Ascending aorta (tissue), 2 donors: ENCODE data around the gene MUC6. TPM values are rescaled to one million over a fixed set of nuclear protein-coding genes. Genes with fewer than 3 reads are reported as not detected.

Experiments used
- DNase-seq, 2 donors: peaks; one replicate each; pipeline ENCODE4 v3.0.0-alpha.2; 2019; ENCODE audit warnings: low spot score in 2 of 2
- H3K27ac ChIP-seq, 2 donors: fragments of 200-600 bp; sonication (generic); one replicate each; pipeline ENCODE4 v1.5.1; 2016 to 2017; ENCODE audit warnings: mild to moderate bottlenecking in 1 of 2
- H3K27me3 ChIP-seq: fragments of 200-600 bp; sonication (generic); one replicate; pipeline ENCODE4 v1.5.1; 2017
- H3K36me3 ChIP-seq, 2 donors: fragments of 200-600 bp; sonication (generic); one replicate each; pipeline ENCODE4 v1.5.1; 2016
- H3K4me1 ChIP-seq, 2 donors: fragments of 200-600 bp; sonication (generic); one replicate each; pipeline ENCODE4 v1.5.1; 2016 to 2017; ENCODE audit warnings: mild to moderate bottlenecking in 1 of 2
- H3K4me3 ChIP-seq, 2 donors: fragments of 200-600 bp; sonication (generic); one replicate each; pipeline ENCODE4 v1.5.1; 2016 to 2017; ENCODE audit warnings: mild to moderate bottlenecking in 1 of 2
- H3K9me3 ChIP-seq, 2 donors: fragments of 200-600 bp; sonication (generic); one replicate each; pipeline ENCODE4 v1.5.1; 2016
- intact Hi-C: fragments of 100-400 bp; cut with DNase I; formaldehyde crosslinking; loops from one replicate; pipeline ENCODE4 v1.15.1; 2023
- total RNA-seq: library from RNA; depleted of rRNA; stranded (reverse); fragments of >200 nt; gene quantifications from one replicate; pipeline ENCODE4 v1.1.0, GENCODE V29; 2016
- TF ChIP-seq, protein P1 (sequence below), 3 experiments: fragments of 200-600 bp in 2 of 3; fragments of 450-650 bp in 1 of 3; sonication (generic) in 2 of 3; IDR thresholded peaks; one replicate each; pipeline ENCODE4 v1.5.1; 2016 to 2019; ENCODE audit warnings: antibody characterized with exemption in 3 of 3, mild to moderate bottlenecking in 1 of 3, moderate library complexity in 1 of 3

The MUC6 gene
- total RNA-seq, 1 donor from 2014 or later, result not detected

DNA sequence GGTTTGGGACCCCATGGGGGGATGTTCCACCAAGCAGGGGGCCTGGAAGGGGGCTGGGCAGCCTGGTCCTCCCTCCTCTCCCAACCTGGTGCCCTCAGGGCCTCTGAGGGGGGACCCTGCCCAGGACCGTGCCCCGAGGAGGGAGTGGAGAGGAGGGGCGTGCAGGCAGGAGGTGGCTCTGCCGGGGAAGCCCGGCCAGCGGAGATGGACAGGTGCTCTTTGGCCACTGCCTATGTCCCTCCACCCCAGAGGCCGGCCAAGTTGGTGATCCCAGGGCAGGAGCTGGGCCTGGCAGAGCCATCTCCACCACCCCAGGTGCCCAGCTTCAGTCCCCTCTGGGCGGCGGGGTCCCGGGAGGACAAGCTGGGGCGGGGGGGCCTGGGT, 40.5 kb upstream of the MUC6 start:
- intact Hi-C loops, result no loop called here
- Histone ChIP-seq H3K27me3 (no peaks in the 10 kb centered on the region), H3K4me1 (no peaks in the 10 kb centered on the region), H3K9me3 (no peaks in the 10 kb centered on the region), H3K4me3 (no peak overlapping the region), H3K36me3 (no peaks in the 10 kb centered on the region), H3K27ac (no peak overlapping the region)
- TF ChIP-seq, protein P1, sequence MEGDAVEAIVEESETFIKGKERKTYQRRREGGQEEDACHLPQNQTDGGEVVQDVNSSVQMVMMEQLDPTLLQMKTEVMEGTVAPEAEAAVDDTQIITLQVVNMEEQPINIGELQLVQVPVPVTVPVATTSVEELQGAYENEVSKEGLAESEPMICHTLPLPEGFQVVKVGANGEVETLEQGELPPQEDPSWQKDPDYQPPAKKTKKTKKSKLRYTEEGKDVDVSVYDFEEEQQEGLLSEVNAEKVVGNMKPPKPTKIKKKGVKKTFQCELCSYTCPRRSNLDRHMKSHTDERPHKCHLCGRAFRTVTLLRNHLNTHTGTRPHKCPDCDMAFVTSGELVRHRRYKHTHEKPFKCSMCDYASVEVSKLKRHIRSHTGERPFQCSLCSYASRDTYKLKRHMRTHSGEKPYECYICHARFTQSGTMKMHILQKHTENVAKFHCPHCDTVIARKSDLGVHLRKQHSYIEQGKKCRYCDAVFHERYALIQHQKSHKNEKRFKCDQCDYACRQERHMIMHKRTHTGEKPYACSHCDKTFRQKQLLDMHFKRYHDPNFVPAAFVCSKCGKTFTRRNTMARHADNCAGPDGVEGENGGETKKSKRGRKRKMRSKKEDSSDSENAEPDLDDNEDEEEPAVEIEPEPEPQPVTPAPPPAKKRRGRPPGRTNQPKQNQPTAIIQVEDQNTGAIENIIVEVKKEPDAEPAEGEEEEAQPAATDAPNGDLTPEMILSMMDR (IDR thresholded peaks at IDR 0.05), result no peak
- no peak for DNase-seq

DNA sequence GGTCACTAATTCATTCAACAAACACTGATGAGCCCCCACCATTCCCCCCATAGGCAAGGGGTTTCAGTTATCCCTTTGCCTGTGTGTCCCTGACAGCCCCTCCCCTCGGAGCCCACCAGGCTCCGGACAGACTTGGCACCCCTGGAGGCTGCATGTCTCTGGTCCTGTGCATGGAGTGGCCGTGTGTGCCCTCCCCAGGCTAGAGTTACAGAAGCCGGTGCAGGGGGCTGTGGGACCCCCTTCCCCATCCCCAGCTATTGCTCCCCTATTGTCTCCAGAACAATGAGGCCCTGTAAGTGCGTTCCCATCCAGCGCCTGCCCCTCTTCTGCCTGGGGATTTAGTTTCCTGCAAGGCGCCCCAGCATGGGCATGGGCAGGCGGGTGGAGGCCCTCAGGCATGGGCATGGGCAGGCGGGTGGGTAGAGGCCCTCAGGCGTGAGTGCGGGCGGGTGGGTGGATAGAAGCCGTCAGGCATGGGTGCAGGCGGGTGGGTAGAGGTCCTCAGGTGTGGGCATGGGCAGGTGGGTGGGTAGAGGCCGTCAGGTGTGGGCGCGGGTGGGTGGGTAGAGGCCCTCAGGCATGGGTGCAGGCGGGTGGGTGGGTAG, 39.6 kb upstream of the MUC6 start:
- no peaks in the 10 kb centered on the region for H3K36me3 ChIP-seq
- intact Hi-C loops, result no loop called here
- no peak overlapping the region for H3K4me3 ChIP-seq
- peak in 1 of 2 donors; percentile 38 for DNase-seq
- TF ChIP-seq, protein P1 (IDR thresholded peaks at IDR 0.05), result no peak
- no peaks in the 10 kb centered on the region for H3K27me3 ChIP-seq
- no peaks in the 10 kb centered on the region for H3K9me3 ChIP-seq
- H3K27ac ChIP-seq, result no peak overlapping the region
- H3K4me1 ChIP-seq, result no peaks in the 10 kb centered on the region

DNA sequence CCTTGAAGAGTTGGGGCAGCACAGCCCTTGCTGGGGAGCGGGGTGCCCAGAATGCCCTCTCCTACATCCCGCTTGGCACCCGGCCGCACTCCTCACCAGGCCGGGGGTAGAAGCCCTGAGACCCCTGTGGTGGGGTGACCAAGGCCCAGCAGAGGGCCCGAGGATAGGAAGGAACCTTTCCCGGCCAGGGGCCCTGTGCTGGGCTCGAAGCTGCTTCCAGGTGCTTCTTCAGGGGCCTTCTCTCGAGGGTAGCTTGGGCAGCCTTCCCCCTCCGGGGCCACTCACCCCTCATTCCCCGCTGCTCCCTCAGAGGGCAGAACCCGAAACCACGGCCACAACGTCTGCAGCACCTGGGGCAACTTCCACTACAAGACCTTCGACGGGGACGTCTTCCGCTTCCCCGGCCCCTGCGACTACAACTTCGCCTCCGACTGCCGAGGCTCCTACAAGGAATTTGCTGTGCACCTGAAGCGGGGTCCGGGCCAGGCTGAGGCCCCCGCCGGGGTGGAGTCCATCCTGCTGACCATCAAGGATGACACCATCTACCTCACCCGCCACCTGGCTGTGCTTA, 38.9 kb upstream of the MUC6 start:
- Histone ChIP-seq H3K36me3 (no peaks in the 10 kb centered on the region), H3K27me3 (no peaks in the 10 kb centered on the region), H3K27ac (no peak overlapping the region), H3K9me3 (no peaks in the 10 kb centered on the region), H3K4me3 (no peak overlapping the region), H3K4me1 (no peaks in the 10 kb centered on the region)
- DNase-seq, result peak in 1 of 2 donors; percentile 35
- TF ChIP-seq, protein P1 (IDR thresholded peaks at IDR 0.05), result no peak
- intact Hi-C loops, result no loop called here

DNA sequence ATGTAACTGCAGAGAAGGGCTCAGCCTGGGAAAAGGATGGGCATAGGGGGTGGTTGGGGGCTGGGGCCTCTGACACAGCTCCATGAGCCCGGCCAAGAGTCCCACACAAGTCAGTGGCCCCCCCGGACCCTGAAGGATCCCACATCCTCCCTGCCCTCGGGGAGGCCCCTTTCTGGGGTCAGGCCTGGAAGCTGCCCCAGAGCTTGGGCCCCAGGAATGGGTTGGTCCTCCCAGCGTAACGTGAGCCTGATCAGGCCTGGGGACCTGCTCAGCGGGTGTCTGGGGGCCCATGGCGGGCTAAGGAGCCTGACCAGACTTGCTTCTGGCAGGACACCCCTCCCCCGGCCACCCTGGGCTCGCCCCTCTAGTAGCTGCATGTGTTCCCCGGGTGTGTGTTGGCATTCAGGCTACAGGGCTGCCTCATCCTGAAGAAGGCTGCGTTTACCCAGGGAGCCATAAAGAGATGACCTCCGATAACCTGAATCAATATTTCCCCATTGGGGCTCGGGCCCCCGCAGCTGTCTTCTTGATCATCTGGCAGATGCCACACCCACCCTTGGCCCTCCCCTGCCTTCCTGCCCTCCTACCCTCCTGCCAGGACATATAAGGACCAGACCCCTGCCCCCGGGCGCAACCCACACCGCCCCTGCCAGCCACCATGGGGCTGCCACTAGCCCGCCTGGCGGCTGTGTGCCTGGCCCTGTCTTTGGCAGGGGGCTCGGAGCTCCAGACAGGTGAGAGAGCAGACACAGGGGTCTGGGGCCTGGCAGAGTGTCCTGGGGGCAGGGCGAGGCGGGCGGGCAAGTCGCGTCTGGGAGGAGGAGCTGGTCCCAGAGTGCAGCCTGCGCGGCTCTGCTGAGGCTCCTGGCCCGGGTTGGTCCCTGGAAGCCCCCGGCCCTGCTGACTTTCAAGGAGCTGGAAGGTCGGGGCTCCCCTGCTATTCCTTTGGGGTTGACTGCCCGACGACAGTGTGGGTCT, 38.0 kb upstream of the MUC6 start, which contains the start of gene MUC2:
Gene MUC2 (plus strand): TSS at position 631 of the 978 bp plus-strand sequence.
- intact Hi-C loops, result no loop called here
- no peaks in the 10 kb centered on the region for H3K4me1 ChIP-seq
- no peaks in the 10 kb centered on the region for H3K9me3 ChIP-seq
- no peaks in the 10 kb centered on the region for H3K27me3 ChIP-seq
- peak in 1 of 2 donors; percentile 60 for DNase-seq
- TF ChIP-seq, protein P1 (IDR thresholded peaks at IDR 0.05), result no peak
- no peaks in the 10 kb centered on the region for H3K36me3 ChIP-seq
- no peak within 1 kb of the TSS for H3K4me3 ChIP-seq
- H3K27ac ChIP-seq, result no peak within 1 kb of the TSS

DNA sequence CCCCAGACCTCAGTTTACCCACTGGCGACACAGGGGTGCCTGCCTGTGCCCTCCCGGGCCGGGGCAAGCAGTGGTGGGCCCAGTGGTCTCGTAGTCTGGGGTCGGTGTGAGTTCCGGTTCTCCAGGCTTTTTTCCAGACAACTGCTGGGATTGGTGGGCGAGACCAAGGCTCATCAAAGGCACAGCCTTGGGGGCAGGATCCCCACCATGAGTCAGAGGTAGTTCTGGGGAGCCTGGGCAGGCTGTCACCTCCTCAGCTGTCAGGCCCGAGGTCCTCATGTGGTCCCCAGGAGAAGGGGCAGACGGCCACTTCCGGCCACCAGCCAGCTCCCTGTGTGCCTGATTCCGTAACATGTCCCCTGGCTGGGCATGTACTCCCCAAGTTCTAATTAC, 37.3 kb upstream of the MUC6 start:
- peak in 1 of 2 donors; percentile 28 for DNase-seq
- H3K9me3 ChIP-seq, result no peaks in the 10 kb centered on the region
- no peaks in the 10 kb centered on the region for H3K4me1 ChIP-seq
- no peak overlapping the region for H3K4me3 ChIP-seq
- intact Hi-C loops, result no loop called here
- no peaks in the 10 kb centered on the region for H3K36me3 ChIP-seq
- no peak overlapping the region for H3K27ac ChIP-seq
- H3K27me3 ChIP-seq, result no peaks in the 10 kb centered on the region
- TF ChIP-seq, protein P1 (IDR thresholded peaks at IDR 0.05), result no peak
